Loucy (cell line): ENCODE results near the gene JPT2.

Experiments used
- EZH2phosphoT487 ChIP-seq: fragments of 200-600 bp; IDR thresholded peaks from 2 replicates; pipeline ENCODE4 v1.6.1; 2018; ENCODE audit warnings: antibody characterized with exemption, mild to moderate bottlenecking, moderate library complexity, borderline replicate concordance
- TF ChIP-seq, protein P1 (sequence below): fragments of 200-600 bp; sonication (generic); conservative IDR thresholded peaks from 2 replicates; pipeline ENCODE4 v1.5.1; 2014; ENCODE audit warnings: mild to moderate bottlenecking, antibody characterized with exemption, low read length

DNA sequence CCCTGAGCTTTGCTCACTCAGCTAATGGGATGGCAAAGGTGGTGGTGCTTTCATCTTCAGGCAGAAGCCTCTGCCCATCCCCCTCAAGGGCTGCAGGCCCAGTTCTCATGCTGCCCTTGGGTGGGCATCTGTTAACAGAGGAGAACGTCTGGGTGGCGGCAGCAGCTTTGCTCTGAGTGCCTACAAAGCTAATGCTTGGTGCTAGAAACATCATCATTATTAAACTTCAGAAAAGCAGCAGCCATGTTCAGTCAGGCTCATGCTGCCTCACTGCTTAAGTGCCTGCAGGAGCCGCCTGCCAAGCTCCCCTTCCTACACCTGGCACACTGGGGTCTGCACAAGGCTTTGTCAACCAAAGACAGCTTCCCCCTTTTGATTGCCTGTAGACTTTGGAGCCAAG is 22.2 kb downstream of the JPT2 start:
- TF ChIP-seq, protein P1, sequence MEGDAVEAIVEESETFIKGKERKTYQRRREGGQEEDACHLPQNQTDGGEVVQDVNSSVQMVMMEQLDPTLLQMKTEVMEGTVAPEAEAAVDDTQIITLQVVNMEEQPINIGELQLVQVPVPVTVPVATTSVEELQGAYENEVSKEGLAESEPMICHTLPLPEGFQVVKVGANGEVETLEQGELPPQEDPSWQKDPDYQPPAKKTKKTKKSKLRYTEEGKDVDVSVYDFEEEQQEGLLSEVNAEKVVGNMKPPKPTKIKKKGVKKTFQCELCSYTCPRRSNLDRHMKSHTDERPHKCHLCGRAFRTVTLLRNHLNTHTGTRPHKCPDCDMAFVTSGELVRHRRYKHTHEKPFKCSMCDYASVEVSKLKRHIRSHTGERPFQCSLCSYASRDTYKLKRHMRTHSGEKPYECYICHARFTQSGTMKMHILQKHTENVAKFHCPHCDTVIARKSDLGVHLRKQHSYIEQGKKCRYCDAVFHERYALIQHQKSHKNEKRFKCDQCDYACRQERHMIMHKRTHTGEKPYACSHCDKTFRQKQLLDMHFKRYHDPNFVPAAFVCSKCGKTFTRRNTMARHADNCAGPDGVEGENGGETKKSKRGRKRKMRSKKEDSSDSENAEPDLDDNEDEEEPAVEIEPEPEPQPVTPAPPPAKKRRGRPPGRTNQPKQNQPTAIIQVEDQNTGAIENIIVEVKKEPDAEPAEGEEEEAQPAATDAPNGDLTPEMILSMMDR, result no peak
- no peak for TF ChIP-seq EZH2phosphoT487
